GM12878 (cell line): Measurements from ENCODE around the gene SPDYE1. TPM values are rescaled to one million over a fixed set of nuclear protein-coding genes. Genes with fewer than 3 reads are reported as not detected.

Experiments used
- ATAC-seq: fragments of 200-7000 bp; cut with Tn5 transposase; 3 replicates; pipeline ENCODE4 v1.9.1; 2020; ENCODE audit warnings: mild to moderate bottlenecking, moderate library complexity
- BruUV-seq: library from RNA; stranded (reverse); fragments of 400-500 nt; replicated peaks from 2 replicates; lab custom pipeline; 2021; lab: Mats Ljungman, UMichigan
- CTCF ChIA-PET: fragments of 300-600 bp; sonication (Branson Sonifier 250); formaldehyde crosslinking; extraction: SDS; loops from one replicate; lab custom pipeline; 2021; ENCODE audit warnings: inconsistent platforms; lab: Yijun Ruan, JAX
- POLR2A ChIA-PET: fragments of 350-600 bp; formaldehyde crosslinking; extraction: SDS; loops from one replicate; lab custom pipeline; 2021; ENCODE audit warnings: inconsistent platforms; lab: Charles Lee
- RAD21 ChIA-PET: fragments of 300-600 bp; sonication (Branson Sonifier 250); formaldehyde crosslinking; loops from one replicate; lab custom pipeline; 2023; ENCODE audit warnings: antibody characterized with exemption; ENCODE audit not compliant: unreplicated experiment; lab: Charles Lee
- SMC1A ChIA-PET: fragments of 300-600 bp; sonication (Branson Sonifier 250); formaldehyde crosslinking; loops from one replicate; lab custom pipeline; 2023; ENCODE audit not compliant: unreplicated experiment, uncharacterized antibody; lab: Charles Lee
- DNase-seq: peaks from one replicate; pipeline ENCODE4 v3.0.0-alpha.2; 2011; ENCODE audit warnings: low read depth, low spot score
- FAIRE-seq: peaks from 3 replicates; lab custom pipeline; 2011; peaks lifted over from hg19 to GRCh38; lab: Jason Lieb, UNC
- H2AFZ ChIP-seq: 2 replicates; pipeline ENCODE4 v1.6.0; 2011; ENCODE audit warnings: low read depth, low read length, control low read depth; ENCODE audit not compliant: control insufficient read depth
- H3K27ac ChIP-seq: 2 replicates; pipeline ENCODE4 v1.5.1; 2011; ENCODE audit warnings: control low read depth; ENCODE audit not compliant: control insufficient read depth, insufficient read depth
- H3K27me3 ChIP-seq, 2 experiments: replicated peaks in 1 of 2; 2 replicates each; pipeline versions ENCODE4 v1.6.0 to v1.6.1; 2011; ENCODE audit warnings: low read length in 1 of 2; ENCODE audit not compliant: control insufficient read depth in 2 of 2, insufficient read depth in 2 of 2
- H3K36me3 ChIP-seq, 2 experiments: 2 replicates each; pipeline ENCODE4 v1.5.1; 2011; ENCODE audit warnings: low read length in 1 of 2; ENCODE audit not compliant: control insufficient read depth in 2 of 2, insufficient read depth in 2 of 2
- H3K4me1 ChIP-seq: 2 replicates; pipeline ENCODE4 v1.6.1; 2011; ENCODE audit warnings: mild to moderate bottlenecking, low read length, moderate library complexity, mixed read lengths; ENCODE audit not compliant: control insufficient read depth, insufficient read depth
- H3K4me2 ChIP-seq: 2 replicates; pipeline ENCODE4 v1.6.0; 2011; ENCODE audit warnings: control low read depth; ENCODE audit not compliant: control insufficient read depth, insufficient read depth
- H3K4me3 ChIP-seq: fragments of 200-600 bp; sonication (generic); 2 replicates; pipeline ENCODE4 v1.5.1; 2016
- H3K79me2 ChIP-seq: 2 replicates; pipeline ENCODE4 v1.6.0; 2011; ENCODE audit warnings: low read length; ENCODE audit not compliant: control insufficient read depth, insufficient read depth
- H3K9ac ChIP-seq: 2 replicates; pipeline ENCODE4 v1.8.0; 2011; ENCODE audit warnings: low read length, control low read depth, mixed read lengths; ENCODE audit not compliant: control insufficient read depth, insufficient read depth
- H3K9me3 ChIP-seq: replicated peaks from 3 replicates; pipeline ENCODE4 v1.5.1; 2011; ENCODE audit warnings: mild to moderate bottlenecking, low read length; ENCODE audit not compliant: control insufficient read depth, insufficient read depth
- H4K20me1 ChIP-seq: 2 replicates; pipeline ENCODE4 v1.6.0; 2011; ENCODE audit not compliant: control insufficient read depth, insufficient read depth
- ASH2L ChIP-seq: fragments of 300-600, 200-600 bp; sonication (generic); IDR thresholded peaks from 2 replicates; pipeline ENCODE4 v1.6.1; 2017; ENCODE audit warnings: low read depth, mild to moderate bottlenecking, borderline replicate concordance
- ATF7 ChIP-seq: fragments of 450-650 bp; IDR thresholded peaks from 2 replicates; pipeline ENCODE4 v1.6.1; 2016; ENCODE audit warnings: low read depth, mild to moderate bottlenecking
- CREB1 ChIP-seq: IDR thresholded peaks from 2 replicates; pipeline ENCODE4 v1.6.1; 2012; ENCODE audit warnings: low read depth, mild to moderate bottlenecking, inconsistent platforms
- CREM ChIP-seq: IDR thresholded peaks from 2 replicates; pipeline ENCODE4 v1.6.1; 2014; ENCODE audit warnings: antibody characterized with exemption, low read depth
- E2F8 ChIP-seq: fragments of 450-650 bp; IDR thresholded peaks from 2 replicates; pipeline ENCODE4 v1.6.1; 2018; ENCODE audit warnings: mild to moderate bottlenecking, low read depth, moderate library complexity; ENCODE audit not compliant: partially characterized antibody
- ETV6 ChIP-seq, 2 experiments: fragments of 450-650 bp in 1 of 2; IDR thresholded peaks in 1 of 2; conservative IDR thresholded peaks in 1 of 2; 2 replicates each; pipeline ENCODE4 v1.6.1; 2014; ENCODE audit warnings: antibody characterized with exemption in 1 of 2, borderline replicate concordance in 1 of 2, low read depth in 1 of 2, mild to moderate bottlenecking in 1 of 2, moderate library complexity in 1 of 2
- IKZF1 ChIP-seq: fragments of 450-650 bp; conservative IDR thresholded peaks from 2 replicates; pipeline ENCODE4 v1.6.1; 2017; ENCODE audit warnings: antibody characterized with exemption, mild to moderate bottlenecking
- NBN ChIP-seq: fragments of 450-650 bp; IDR thresholded peaks from 2 replicates; pipeline ENCODE4 v1.6.1; 2016
- PAX5 ChIP-seq: IDR thresholded peaks from 2 replicates; pipeline ENCODE4 v1.6.1; 2011; ENCODE audit warnings: low read depth, low read length, borderline replicate concordance
- RUNX3 ChIP-seq: IDR thresholded peaks from 2 replicates; pipeline ENCODE4 v1.6.1; 2012; ENCODE audit warnings: low read length, inconsistent platforms
- SIN3A ChIP-seq: IDR thresholded peaks from 2 replicates; pipeline ENCODE4 v1.6.1; 2012; ENCODE audit warnings: low read depth, low read length, improper control_type of control experiment
- SPI1 ChIP-seq: IDR thresholded peaks from 2 replicates; pipeline ENCODE4 v1.6.1; 2011; ENCODE audit warnings: low read depth, mild to moderate bottlenecking, low read length, moderate library complexity, borderline replicate concordance; ENCODE audit not compliant: insufficient read depth
- SREBF1 ChIP-seq: IDR thresholded peaks from 2 replicates; pipeline ENCODE4 v1.6.1; 2012; ENCODE audit warnings: mild to moderate bottlenecking, low read length
- SUZ12 ChIP-seq: fragments of 200-600 bp; sonication (generic); IDR thresholded peaks from one replicate; pipeline ENCODE4 v1.6.1; 2018; ENCODE audit warnings: antibody characterized with exemption, mild to moderate bottlenecking; ENCODE audit not compliant: unreplicated experiment
- TCF12 ChIP-seq: IDR thresholded peaks from 2 replicates; pipeline ENCODE4 v1.6.1; 2011; ENCODE audit warnings: low read depth, mild to moderate bottlenecking, low read length
- WGBS: methylation state at CpG from one replicate; pipeline ENCODE4 v1.1.6; 2016; ENCODE audit warnings: low lambda C conversion rate; ENCODE audit not compliant: insufficient replicate concordance, insufficient coverage; ENCODE audit errors: missing lambda C conversion rate; 5-methylcytosine and 5-hydroxymethylcytosine counted together
- in situ Hi-C: fragments of 300-500 bp; cut with MboI; formaldehyde crosslinking; loops from 9 replicates; pipeline ENCODE4 v1.14.3; 2018; ENCODE audit warnings: mixed read lengths
- intact Hi-C: fragments of 100-400 bp; cut with micrococcal nuclease; formaldehyde crosslinking; loops from one replicate; pipeline ENCODE4 v1.14.2; 2022; ENCODE audit not compliant: unreplicated experiment
- polyA plus RNA-seq, 11 experiments: library from polyadenylated mRNA; depleted of rRNA in 4 of 11; unstranded in 6 of 11; stranded (reverse) in 5 of 11; fragments of >200 nt; fragmentation: Nextera tagmentation in 4 of 11; fragmentation: Illumina TruSeq in 1 of 11; extraction: Ambion mirVana in 4 of 11; extraction: Trizol in 1 of 11; gene quantifications; 1 replicate in 1 of 11; 2 replicates in 10 of 11; pipeline versions ENCODE4 v1.2.1 to v1.2.3, GENCODE V29; 2011 to 2016; ENCODE audit warnings: inconsistent platforms in 2 of 11, missing spikeins in 2 of 11, low read depth in 1 of 11
- total RNA-seq, 4 experiments: library from RNA; depleted of rRNA in 3 of 4; stranded (reverse); fragments of >200 nt in 3 of 4; fragmentation: Illumina TruSeq in 1 of 4; extraction: Trizol in 1 of 4; gene quantifications; 2 replicates each; pipeline versions ENCODE4 v1.2.1 to v1.2.3, GENCODE V29; 2013 to 2021
- TF ChIP-seq, protein P1 (sequence below): fragments of 450-650 bp; IDR thresholded peaks from 2 replicates; pipeline ENCODE4 v1.6.1; 2017; ENCODE audit warnings: mild to moderate bottlenecking, low read depth, inconsistent platforms; ENCODE audit not compliant: poor library complexity, severe bottlenecking
- TF ChIP-seq, protein P2 (sequence below): fragments of 450-650 bp; IDR thresholded peaks from 2 replicates; pipeline ENCODE4 v1.6.1; 2017; ENCODE audit warnings: low read depth, mild to moderate bottlenecking, moderate library complexity

Gene SPDYE1
- total and polyA plus RNA-seq, 10 of the 15 experiments (the other 5 are each of a cell fraction or from before 2014, with no cell fraction given), result 0.04 to 1.3 (median 0.07) TPM; not detected in 3

- POLR2A ChIA-PET, result interaction anchor here (1.2 to 2.1 kb wide), 2 partner anchors 35 to 155 kb away, joined by 4 to 9 read pairs; partner anchors contain the start of gene YKT6
- peak overlapping the region; percentile 96 for H3K4me2 ChIP-seq
- CTCF ChIA-PET, result interaction anchor here (0.6 to 1.1 kb wide), 2 partner anchors 26 to 195 kb away, joined by 3 read pairs; no protein-coding TSS in a partner anchor
- no peak for TF ChIP-seq SUZ12
- no peak for TF ChIP-seq SIN3A
- peak in 1 of 2 experiments; percentile 51; a peak in 2 of 4 replicates for TF ChIP-seq ETV6 (conservative IDR thresholded peaks at IDR 0.05 in 1 of 2, IDR thresholded peaks at IDR 0.05 in 1 of 2; ENCODE audit: borderline replicate concordance in 1 of 2, low read depth in 1 of 2)
- TF ChIP-seq, protein P1, sequence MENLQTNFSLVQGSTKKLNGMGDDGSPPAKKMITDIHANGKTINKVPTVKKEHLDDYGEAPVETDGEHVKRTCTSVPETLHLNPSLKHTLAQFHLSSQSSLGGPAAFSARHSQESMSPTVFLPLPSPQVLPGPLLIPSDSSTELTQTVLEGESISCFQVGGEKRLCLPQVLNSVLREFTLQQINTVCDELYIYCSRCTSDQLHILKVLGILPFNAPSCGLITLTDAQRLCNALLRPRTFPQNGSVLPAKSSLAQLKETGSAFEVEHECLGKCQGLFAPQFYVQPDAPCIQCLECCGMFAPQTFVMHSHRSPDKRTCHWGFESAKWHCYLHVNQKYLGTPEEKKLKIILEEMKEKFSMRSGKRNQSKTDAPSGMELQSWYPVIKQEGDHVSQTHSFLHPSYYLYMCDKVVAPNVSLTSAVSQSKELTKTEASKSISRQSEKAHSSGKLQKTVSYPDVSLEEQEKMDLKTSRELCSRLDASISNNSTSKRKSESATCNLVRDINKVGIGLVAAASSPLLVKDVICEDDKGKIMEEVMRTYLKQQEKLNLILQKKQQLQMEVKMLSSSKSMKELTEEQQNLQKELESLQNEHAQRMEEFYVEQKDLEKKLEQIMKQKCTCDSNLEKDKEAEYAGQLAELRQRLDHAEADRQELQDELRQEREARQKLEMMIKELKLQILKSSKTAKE, result peak; percentile 46
- no peak for TF ChIP-seq CREM
- TF ChIP-seq RUNX3, result peak; percentile 83
- no peak for TF ChIP-seq E2F8
- TF ChIP-seq ATF7, result peak; percentile 26; the same call in 1 of the 2 replicates
- TF ChIP-seq CREB1, result no peak
- peak; percentile 79; the same call in 1 of the 2 replicates for TF ChIP-seq SPI1
- TF ChIP-seq ASH2L, result no peak
- TF ChIP-seq, protein P2, sequence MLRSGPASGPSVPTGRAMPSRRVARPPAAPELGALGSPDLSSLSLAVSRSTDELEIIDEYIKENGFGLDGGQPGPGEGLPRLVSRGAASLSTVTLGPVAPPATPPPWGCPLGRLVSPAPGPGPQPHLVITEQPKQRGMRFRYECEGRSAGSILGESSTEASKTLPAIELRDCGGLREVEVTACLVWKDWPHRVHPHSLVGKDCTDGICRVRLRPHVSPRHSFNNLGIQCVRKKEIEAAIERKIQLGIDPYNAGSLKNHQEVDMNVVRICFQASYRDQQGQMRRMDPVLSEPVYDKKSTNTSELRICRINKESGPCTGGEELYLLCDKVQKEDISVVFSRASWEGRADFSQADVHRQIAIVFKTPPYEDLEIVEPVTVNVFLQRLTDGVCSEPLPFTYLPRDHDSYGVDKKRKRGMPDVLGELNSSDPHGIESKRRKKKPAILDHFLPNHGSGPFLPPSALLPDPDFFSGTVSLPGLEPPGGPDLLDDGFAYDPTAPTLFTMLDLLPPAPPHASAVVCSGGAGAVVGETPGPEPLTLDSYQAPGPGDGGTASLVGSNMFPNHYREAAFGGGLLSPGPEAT, result 0 out of 2 replicates have a peak, but pooled peaks have one; percentile 22
- peak; percentile 62 for TF ChIP-seq IKZF1
- no peak for TF ChIP-seq NBN
- peak; percentile 52; the same call in 1 of the 2 replicates for TF ChIP-seq PAX5
- TF ChIP-seq TCF12, result peak; percentile 76
- TF ChIP-seq SREBF1, result no peak
Measured at GRCh38 chr7:44046321-44047061, 48.8 kb downstream of the SPDYE1 start.

More at GRCh38 chr7:44046321-44047061, 48.8 kb downstream of the SPDYE1 start:
- no peaks in the 10 kb centered on the region for H3K9me3 ChIP-seq
- H3K79me2 ChIP-seq, result peaks cover 51% of the 10 kb centered on the region
- in situ Hi-C loops, result no loop called here
- peaks cover 12 to 14% of the 10 kb centered on the region in 2 experiments for H3K36me3 ChIP-seq
- peaks cover 14% of the 10 kb centered on the region for H4K20me1 ChIP-seq
- SMC1A ChIA-PET, result interaction anchor here (1.3 kb wide), 1 partner anchor 27 kb away, joined by 4 read pairs; no protein-coding TSS in a partner anchor
- FAIRE-seq (peak; percentile 80), ATAC-seq (peak; percentile 72), DNase-seq (peak; percentile 76)
- H3K27ac ChIP-seq, result peak overlapping the region; percentile 88
- no peaks in the 10 kb centered on the region for H3K27me3 ChIP-seq
- H3K4me3 ChIP-seq, result peak overlapping the region; percentile 83; the same call in 1 of the 2 replicates
- RAD21 ChIA-PET, result interaction anchor here (1.0 kb wide), 1 partner anchor 26 kb away, joined by 3 read pairs; no protein-coding TSS in a partner anchor
- peak overlapping the region; percentile 82 for H3K9ac ChIP-seq
- no peak overlapping the region for H2AFZ ChIP-seq
- intact Hi-C loops, result no loop called here
- peaks cover 15% of the 10 kb centered on the region for H3K4me1 ChIP-seq
- WGBS, result 6% methylated on average over 8 of the region's 8 CpGs
- BruUV-seq, result no TSS peak
